GM12875 (cell line): Measurements from ENCODE around the gene RHEBL1.

Experiments used
- H3K4me3 ChIP-seq: one replicate; pipeline ENCODE4 v1.5.1; 2011; ENCODE audit warnings: low read depth, low read length, control low read depth
- CTCF ChIP-seq: IDR thresholded peaks from 2 replicates; pipeline ENCODE4 v1.5.1; 2011; ENCODE audit warnings: low read depth, mild to moderate bottlenecking, control low read depth, inconsistent platforms, low read length, moderate library complexity, borderline replicate concordance; ENCODE audit not compliant: insufficient read depth

Gene RHEBL1

GRCh38 chr12:49037111-49037946, 32.5 kb downstream of the RHEBL1 start:
- no peak overlapping the region for H3K4me3 ChIP-seq
- TF ChIP-seq CTCF = no peak

DNA sequence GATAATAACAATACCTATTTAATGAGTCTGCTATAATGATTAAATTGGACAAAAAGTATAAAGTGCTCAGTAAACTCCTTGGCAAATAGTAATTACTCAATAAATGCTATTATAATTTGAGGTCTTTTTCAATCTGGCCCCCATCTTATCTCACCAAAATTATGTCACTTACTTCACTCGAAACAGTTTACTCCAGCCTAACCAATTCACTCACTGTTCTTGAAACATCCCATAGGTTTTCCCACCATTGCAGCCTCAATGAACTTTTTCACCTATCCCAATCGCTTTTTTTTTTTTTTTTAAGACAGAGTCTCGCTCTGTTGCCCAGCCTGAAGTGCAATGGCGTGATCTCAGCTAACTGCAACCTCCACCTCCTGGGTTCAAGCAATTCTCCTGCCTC, 33.8 kb downstream of the RHEBL1 start:
- no peak overlapping the region for H3K4me3 ChIP-seq
- TF ChIP-seq CTCF = no peak

DNA sequence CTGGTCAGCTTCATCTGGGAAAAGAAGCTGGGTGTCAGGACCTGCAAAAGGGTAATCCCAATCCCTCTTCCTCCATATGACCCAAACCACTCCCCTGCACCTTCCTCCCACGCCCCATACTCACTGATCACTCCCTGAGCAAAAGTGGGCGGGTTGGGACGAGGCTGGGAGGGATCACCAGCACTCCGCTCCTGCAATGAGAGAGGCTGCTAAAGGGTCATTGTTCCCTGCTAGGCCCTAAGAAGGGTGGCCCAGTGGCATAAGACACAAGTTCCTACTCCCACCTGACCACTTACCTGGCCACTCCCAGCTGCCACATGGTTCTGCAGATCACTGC, 35.5 kb downstream of the RHEBL1 start:
- H3K4me3 ChIP-seq = no peak overlapping the region
- TF ChIP-seq CTCF = no peak

- no peak overlapping the region for H3K4me3 ChIP-seq
- TF ChIP-seq CTCF = no peak
Measured at GRCh38 chr12:49033611-49034285, 36.0 kb downstream of the RHEBL1 start.

GRCh38 chr12:49032679-49033447, 36.9 kb downstream of the RHEBL1 start:
- no peak overlapping the region for H3K4me3 ChIP-seq
- no peak for TF ChIP-seq CTCF

GRCh38 chr12:49032276-49032675, 37.5 kb downstream of the RHEBL1 start:
- no peak for TF ChIP-seq CTCF
- no peak overlapping the region for H3K4me3 ChIP-seq
